Neural crest cell (in vitro differentiated cells): Measurements from ENCODE around the gene AP5M1. TPM values are rescaled to one million over a fixed set of nuclear protein-coding genes. Genes with fewer than 3 reads are reported as not detected.
A peak's percentile ranks its signal among the peaks of the same experiment; 100 is the strongest.

Experiments
- DNase-seq: peaks from one replicate; pipeline ENCODE4 v3.0.0; 2021; ENCODE audit warnings: low read depth, mixed read lengths, low spot score
- H3K27ac Mint-ChIP-seq: one replicate; pipeline ENCODE4 v1.8.0; 2021; ENCODE audit warnings: mild to moderate bottlenecking, mixed read lengths; ENCODE audit not compliant: unreplicated experiment
- H3K27me3 Mint-ChIP-seq: 2 replicates; pipeline ENCODE4 v1.8.0; 2021; ENCODE audit warnings: low read depth, mild to moderate bottlenecking, mixed read lengths
- H3K36me3 Mint-ChIP-seq: 2 replicates; pipeline ENCODE4 v1.8.0; 2021; ENCODE audit warnings: low read depth, mild to moderate bottlenecking, mixed read lengths
- H3K4me1 Mint-ChIP-seq: 2 replicates; pipeline ENCODE4 v1.8.0; 2021; ENCODE audit warnings: mixed read lengths
- H3K4me3 Mint-ChIP-seq: one replicate; pipeline ENCODE4 v1.8.0; 2021; ENCODE audit warnings: mild to moderate bottlenecking, mixed read lengths
- H3K9me3 Mint-ChIP-seq: 2 replicates; pipeline ENCODE4 v1.8.0; 2021; ENCODE audit warnings: mixed read lengths
- CTCF ChIP-seq: fragments of 200-600 bp; sonication (generic); conservative IDR thresholded peaks from 2 replicates; pipeline ENCODE4 v1.5.0; 2021; ENCODE audit warnings: antibody characterized with exemption, mild to moderate bottlenecking
- total RNA-seq: library from RNA; stranded (reverse); gene quantifications from 2 replicates; pipeline ENCODE4 v1.2.1, GENCODE V29; 2021

Gene AP5M1
- total RNA-seq, 1 donor from 2014 or later: 37.5 TPM

DNA sequence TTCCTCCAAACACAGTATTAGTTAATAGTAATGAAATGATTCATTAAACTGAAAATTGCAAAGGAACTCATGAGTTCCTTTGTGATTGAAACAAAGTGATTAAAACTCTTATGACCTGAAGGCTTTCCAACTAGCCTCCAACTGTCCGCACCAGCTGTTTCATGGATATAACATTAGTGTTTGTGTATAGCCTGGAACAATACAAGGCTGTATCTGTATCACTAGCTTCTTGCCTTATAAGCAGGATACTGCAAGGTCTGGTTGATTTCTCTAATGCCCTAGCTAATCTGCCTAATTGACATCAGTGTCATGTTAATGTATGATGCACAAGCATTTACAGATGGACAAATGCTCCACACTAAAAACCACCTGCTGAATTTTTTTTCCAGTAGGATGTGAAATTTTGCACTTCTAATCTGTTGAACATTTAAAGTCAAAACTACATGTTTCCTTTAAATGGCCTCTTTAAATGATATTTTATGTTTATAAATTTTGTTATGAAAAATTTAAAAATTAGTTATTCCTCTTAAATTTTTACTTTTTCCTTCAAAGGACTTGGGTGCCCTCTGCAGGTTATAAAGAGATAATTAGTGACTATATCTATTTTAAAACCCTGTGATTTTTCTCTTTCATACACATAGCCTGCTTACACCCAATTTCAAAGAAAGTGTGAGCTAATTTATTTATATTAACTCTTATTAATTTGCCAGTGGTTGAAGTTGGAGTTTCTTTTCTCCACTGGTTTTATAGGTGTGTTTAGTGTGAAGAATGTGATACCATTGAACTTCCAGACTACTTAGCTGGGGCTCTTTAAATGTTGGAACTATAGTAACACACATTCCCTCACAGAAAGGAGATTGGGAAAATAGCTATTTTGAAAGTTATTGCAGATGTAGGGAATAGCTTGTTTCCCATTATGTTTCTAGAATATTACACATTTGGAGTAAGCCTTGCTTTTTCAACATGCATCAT is 25.4 kb downstream of the AP5M1 start:
- H3K4me3 Mint-ChIP-seq: no peak overlapping the region

GRCh38 chr14:57295239-57295638 is 26.5 kb downstream of the AP5M1 start:
- DNase-seq: no peak
- Mint-ChIP-seq H3K4me1 (peaks cover 22% of the 10 kb centered on the region), H3K4me3 (no peak overlapping the region), H3K36me3 (no peaks in the 10 kb centered on the region), H3K9me3 (no peaks in the 10 kb centered on the region), H3K27ac (no peak overlapping the region), H3K27me3 (no peaks in the 10 kb centered on the region)
- TF ChIP-seq CTCF: no peak

More for the DNA sequence above, 25.4 kb downstream of the AP5M1 start:
- Mint-ChIP-seq H3K9me3 (no peaks in the 10 kb centered on the region), H3K4me1 (peaks cover 25% of the 10 kb centered on the region), H3K36me3 (peaks cover 2% of the 10 kb centered on the region), H3K27me3 (no peaks in the 10 kb centered on the region), H3K27ac (no peak overlapping the region)
- peak; percentile 62 for TF ChIP-seq CTCF
- no peak for DNase-seq

GRCh38 chr14:57297852-57298251 is 29.1 kb downstream of the AP5M1 start:
- H3K9me3 Mint-ChIP-seq: no peaks in the 10 kb centered on the region
- H3K27me3 Mint-ChIP-seq: no peaks in the 10 kb centered on the region
- H3K4me1 Mint-ChIP-seq: peaks cover 4% of the 10 kb centered on the region
- H3K36me3 Mint-ChIP-seq: no peaks in the 10 kb centered on the region
- H3K27ac Mint-ChIP-seq: no peak overlapping the region
- H3K4me3 Mint-ChIP-seq: no peak overlapping the region
- DNase-seq: no peak
- no peak for TF ChIP-seq CTCF

DNA sequence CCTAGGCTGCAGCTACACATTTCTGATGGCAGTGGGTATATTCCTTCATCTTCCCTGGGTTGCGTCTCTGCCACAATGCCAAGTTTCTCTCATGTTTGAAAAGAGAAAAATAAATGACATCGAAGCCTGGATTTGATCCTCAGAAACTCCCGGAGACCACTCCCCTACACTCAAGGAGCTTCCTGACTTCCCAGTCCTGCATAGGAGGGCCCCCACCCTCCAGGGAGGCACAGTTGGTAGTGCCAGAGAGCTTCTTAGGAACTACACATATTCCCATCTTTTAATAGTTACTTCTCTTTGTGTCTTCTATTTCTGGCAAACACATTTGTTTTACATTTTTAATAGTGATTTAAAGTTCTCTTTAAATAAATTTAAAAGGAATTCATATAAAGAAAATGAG is 30.7 kb downstream of the AP5M1 start:
- no peaks in the 10 kb centered on the region for H3K36me3 Mint-ChIP-seq
- no peak overlapping the region for H3K4me3 Mint-ChIP-seq
- no peaks in the 10 kb centered on the region for H3K9me3 Mint-ChIP-seq
- no peaks in the 10 kb centered on the region for H3K27me3 Mint-ChIP-seq
- H3K4me1 Mint-ChIP-seq: peaks cover 4% of the 10 kb centered on the region
- H3K27ac Mint-ChIP-seq: no peak overlapping the region
- no peak for TF ChIP-seq CTCF
- DNase-seq: no peak

GRCh38 chr14:57302883-57303282 is 34.1 kb downstream of the AP5M1 start:
- no peak for TF ChIP-seq CTCF
- H3K27me3 Mint-ChIP-seq: peaks cover 7% of the 10 kb centered on the region
- no peak overlapping the region for H3K27ac Mint-ChIP-seq
- no peak overlapping the region for H3K4me3 Mint-ChIP-seq
- no peak for DNase-seq
- H3K36me3 Mint-ChIP-seq: no peaks in the 10 kb centered on the region
- H3K9me3 Mint-ChIP-seq: no peaks in the 10 kb centered on the region
- no peaks in the 10 kb centered on the region for H3K4me1 Mint-ChIP-seq
